Medulla oblongata (tissue), 1 donor: ENCODE measurements around the gene CHSY1.
"Not testable (repeated sequence)": the region's sequence is repeated elsewhere in the genome, so short reads cannot be mapped to it uniquely, and the experiment has no call there.

Source experiments
- DNase-seq: peaks from one replicate; pipeline ENCODE4 v3.0.0-alpha.2; 2015; ENCODE audit errors: extremely low spot score

CHSY1 gene, protein sequence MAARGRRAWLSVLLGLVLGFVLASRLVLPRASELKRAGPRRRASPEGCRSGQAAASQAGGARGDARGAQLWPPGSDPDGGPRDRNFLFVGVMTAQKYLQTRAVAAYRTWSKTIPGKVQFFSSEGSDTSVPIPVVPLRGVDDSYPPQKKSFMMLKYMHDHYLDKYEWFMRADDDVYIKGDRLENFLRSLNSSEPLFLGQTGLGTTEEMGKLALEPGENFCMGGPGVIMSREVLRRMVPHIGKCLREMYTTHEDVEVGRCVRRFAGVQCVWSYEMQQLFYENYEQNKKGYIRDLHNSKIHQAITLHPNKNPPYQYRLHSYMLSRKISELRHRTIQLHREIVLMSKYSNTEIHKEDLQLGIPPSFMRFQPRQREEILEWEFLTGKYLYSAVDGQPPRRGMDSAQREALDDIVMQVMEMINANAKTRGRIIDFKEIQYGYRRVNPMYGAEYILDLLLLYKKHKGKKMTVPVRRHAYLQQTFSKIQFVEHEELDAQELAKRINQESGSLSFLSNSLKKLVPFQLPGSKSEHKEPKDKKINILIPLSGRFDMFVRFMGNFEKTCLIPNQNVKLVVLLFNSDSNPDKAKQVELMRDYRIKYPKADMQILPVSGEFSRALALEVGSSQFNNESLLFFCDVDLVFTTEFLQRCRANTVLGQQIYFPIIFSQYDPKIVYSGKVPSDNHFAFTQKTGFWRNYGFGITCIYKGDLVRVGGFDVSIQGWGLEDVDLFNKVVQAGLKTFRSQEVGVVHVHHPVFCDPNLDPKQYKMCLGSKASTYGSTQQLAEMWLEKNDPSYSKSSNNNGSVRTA

DNA sequence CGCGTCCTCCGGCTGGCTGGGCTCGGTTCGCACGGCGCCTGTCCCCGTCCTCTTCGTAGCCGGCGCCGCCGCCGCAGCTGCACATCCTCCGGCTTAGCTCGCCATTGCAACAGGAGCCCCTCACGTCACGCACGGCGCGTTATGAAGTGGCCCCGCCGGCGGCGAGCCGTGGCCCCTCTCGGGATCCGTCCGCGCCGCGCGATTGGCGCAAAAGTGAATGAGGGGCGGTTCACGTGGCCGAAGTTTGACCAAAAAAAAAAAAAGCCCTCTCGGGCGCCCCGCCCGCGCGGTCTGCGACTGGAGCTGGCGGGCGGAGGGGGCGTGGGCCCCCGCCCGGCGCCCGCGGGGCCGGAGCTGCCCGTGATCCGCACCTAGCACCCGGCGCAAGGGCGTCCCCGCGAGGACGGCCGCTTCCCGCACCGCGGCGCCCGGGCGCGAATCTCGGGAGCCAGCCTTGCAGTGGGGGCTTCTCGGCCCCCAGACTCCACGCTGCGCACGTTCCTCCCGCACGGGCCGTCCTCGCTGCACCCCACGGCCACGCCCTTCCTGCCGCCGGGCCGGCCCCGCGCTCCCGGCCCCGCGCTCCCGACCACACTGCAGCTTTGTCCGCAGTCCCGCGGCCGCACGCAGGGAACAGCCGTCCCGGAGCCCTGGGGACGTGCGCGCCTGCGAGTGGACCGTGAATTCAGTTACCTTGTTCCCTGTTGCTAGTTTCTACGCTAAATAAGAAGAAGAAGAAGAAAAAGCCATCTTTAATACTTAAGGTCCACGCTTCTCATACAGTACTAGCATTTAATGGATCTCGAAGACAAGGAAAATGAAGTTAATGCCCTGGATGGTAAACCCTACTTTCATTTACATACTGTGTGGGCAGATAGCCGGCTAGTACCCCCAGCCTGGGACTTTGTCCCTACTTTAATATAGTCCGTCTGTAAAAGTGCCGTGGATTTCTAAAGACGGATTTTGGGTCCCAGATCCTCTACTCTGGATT, at the start of gene CHSY1:
Gene CHSY1, minus strand, starts transcription at position 219 of the 991 bp plus-strand sequence. CDS start 592 bp downstream, outside the sequence.
- peak; percentile 93 for DNase-seq

DNA sequence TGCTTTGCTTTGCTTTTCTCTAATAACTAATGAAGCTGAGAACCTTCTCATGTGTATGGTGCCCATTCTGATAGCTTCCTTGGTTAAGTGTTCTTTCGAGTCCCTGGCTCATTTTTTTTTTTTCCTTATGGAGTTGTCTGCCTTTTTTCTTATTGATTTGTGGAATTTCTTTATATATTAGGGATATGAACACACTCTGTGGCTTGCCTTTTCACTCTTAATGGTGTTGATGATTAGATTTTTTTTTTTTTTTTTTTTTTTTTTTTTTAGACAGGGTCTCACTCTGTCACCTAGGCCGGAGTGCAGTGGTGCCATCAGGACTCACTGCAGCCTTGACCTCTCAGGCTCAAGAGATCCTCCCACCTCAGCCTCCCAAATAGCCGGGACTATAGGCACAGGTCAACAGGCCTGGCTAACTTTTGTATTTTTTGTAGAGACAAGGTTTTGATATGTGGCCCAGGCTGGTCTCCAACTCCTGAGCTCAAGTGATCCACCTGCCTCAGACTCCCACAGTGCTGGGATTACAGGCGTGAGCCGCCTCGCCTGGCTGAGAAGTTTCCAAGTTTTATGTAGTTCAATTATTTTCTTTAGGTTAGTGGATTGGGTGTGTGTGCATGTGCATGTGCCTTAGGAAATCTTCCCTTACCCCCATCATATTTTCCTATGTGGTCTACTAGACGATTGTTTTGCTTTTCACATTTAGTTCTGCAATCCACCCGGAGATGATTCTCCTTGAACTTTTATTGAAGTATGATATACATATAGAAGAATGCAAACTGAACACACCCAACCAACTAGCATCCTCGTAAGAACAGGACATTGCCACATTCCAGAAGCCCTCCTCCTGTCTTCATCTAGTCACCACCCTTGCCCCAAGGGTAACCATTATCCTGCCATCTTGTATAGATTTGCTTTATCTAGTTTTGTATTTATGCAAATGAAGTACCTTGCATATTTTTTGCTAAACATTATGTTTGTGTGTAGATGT, 44.9 kb upstream of the CHSY1 start:
- DNase-seq = no peak

DNA sequence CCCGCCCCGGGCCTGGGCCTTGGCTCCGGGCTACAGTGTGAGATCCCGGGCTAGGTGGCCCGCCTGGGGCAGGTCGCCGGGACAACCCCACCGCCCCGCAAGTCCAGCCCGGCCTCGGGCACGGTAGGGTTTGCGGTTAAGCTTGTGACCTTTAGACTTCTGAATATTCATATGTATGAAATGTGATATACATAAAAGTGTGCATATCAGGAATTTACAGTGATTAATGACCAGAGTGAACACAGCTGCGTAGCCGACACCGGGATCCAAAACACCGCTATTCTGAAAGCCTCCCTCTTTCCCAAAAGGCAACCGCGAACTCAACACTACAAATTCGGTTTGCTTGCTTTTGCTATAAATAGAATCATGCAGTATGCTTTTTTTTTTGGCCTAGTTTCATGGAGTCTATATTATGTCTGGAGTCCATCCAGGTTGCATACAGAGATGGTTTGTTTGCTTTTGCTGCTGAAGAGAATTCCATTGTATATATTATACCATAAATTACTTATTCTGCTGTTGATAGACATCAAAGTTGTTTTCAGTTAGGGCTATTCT, 43.8 kb upstream of the CHSY1 start:
- peak; percentile 18 for DNase-seq

GRCh38 chr15:101294731-101295606, 43.1 kb upstream of the CHSY1 start, which contains the start of gene SNRPA1:
Gene SNRPA1 (minus strand): TSS chr15:101295248. CDS start chr15:101295178, 70 bp downstream.
- peak; percentile 93 for DNase-seq

DNA sequence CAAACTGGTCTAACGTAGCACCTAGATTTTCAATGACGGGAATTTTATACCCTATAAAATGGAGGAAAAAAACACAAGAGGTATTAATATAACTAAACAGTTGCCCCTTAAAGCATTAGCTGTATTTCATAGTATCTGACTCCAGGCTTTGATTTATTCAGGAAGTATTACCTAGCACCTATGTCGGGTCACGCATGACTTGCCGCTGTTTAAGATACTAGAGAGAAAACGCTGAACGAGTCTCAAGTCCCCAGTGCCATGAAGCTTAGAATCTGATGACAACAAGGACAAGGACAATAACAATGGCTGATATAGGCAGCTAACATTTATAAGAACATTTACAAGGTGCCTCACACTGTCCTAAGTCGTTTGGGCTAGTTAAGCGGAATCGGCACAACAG, 41.3 kb upstream of the CHSY1 start:
- DNase-seq = no peak

DNA sequence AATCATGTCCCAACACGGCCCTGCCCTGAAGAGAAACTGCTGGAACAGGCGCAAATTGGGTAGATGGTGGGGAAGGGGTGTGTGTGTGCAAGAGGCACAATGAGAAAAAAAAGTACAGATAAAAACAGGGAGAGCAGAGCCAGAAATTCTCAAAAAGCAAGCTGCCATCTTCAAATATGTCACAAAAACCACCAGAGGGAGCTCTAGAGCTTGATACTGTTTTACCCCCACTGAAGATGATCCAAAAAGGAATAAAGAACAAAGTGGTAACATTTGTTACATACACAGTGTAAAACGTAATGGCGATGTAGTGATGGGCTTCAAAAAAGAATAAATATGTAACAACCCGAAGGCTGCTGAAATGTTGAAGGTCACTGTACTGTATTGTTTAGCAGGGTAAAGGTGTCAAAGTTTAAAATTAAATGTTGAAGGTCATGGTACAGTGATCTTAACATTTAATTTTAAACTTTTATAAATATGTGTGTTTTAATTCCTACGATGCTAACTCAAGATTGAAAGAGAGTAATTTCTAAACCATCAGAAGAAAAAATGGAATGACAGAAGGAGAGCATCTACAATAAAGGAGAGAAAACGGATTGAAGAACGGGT, 37.2 kb upstream of the CHSY1 start:
- peak; percentile 60 for DNase-seq

- DNase-seq = not testable (repeated sequence)
These were observed 35.5 kb upstream of the CHSY1 start for GRCh38 chr15:101287342-101287741.

- DNase-seq = no peak
These were observed 34.7 kb upstream of the CHSY1 start for GRCh38 chr15:101286471-101287114.

- no peak for DNase-seq
These were observed 32.1 kb upstream of the CHSY1 start for GRCh38 chr15:101283931-101284330.

- no peak for DNase-seq
These were observed 28.2 kb upstream of the CHSY1 start for GRCh38 chr15:101280007-101280406.

- DNase-seq = no peak
These were observed 26.2 kb upstream of the CHSY1 start for GRCh38 chr15:101277943-101278564.

GRCh38 chr15:101277038-101277822, 25.4 kb upstream of the CHSY1 start, which contains the start of gene SELENOS:
Gene SELENOS (minus strand): TSS chr15:101277485. CDS start chr15:101277417, 68 bp downstream.
- peak; percentile 92 for DNase-seq

DNA sequence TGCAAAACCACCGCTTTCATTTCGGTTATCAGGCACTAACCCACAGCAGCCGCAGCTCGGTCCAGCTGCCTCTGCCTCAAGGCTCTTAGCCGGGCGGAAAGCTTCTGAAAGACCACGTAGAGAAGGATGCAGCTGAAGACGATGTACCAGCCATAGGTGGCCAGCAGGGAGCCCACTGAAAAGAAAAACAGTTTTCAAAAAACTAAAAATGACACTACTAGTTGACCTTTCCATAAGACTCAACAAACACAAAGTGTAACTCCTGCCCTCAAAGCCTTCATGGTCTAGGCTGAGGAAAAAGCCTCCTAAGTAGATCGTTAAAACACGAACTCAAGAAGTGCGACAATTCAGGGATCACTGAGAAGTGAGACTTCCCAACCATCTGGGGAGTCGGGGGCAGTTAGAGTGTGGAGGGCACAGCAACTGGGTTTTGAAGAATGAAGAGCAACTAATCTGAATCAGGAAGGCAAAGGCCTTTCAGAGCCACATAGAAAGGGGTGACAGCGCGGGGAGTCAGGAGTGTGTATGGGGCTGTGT, 24.7 kb upstream of the CHSY1 start:
- no peak for DNase-seq

GRCh38 chr15:101275018-101275417, 23.2 kb upstream of the CHSY1 start:
- DNase-seq = no peak

DNA sequence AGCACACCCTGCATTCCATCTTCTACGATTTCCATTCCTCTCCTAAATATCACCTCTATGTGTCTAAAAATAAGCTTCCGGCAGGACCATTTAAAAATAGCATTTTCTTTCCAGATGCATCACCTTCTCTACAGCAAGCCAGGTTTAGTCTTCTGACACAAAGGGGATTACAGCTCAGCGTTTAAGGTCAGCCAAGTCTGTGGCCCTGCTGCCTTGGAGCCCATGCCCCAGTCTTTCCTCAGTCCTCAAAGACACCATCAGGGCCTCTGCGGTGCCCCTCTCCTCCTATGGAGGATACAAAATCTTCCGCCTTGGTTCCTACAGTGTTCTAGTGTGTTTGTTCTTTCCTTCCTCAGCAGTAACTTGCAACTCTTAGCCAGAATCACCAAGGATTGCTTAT, 21.7 kb upstream of the CHSY1 start:
- no peak for DNase-seq

DNA sequence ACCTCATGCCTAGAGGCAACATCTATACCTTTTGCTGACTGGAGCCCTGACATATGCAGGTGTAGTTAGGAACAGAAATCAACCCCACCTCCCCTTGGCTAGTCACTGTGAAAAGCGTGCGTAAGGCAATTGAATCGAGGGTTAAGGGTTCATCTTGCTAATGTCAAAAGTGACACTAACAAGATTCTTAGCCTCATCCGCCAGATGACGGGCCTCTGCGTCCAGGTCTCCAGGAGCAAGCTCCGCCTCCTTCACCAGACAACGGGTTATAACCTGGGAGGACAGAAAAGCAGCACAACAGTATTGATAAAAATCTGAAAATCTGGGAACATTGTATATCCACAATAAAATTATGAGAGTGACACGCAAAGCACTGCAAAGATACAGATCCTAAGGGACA, 20.7 kb upstream of the CHSY1 start:
- no peak for DNase-seq
